Panc1 (cell line): Measurements from ENCODE around the gene SEC31A.

ENCODE experiments used
- CTCF ChIP-seq: fragments of 450-650 bp; IDR thresholded peaks from 2 replicates; pipeline ENCODE4 v1.5.1; 2017; ENCODE audit warnings: mild to moderate bottlenecking
- REST ChIP-seq, 2 experiments: IDR thresholded peaks; 2 replicates each; pipeline ENCODE4 v1.6.1; 2011 to 2012; ENCODE audit warnings: low read depth in 2 of 2, control low read depth in 1 of 2, low read length in 1 of 2, mild to moderate bottlenecking in 1 of 2, moderate library complexity in 1 of 2; ENCODE audit not compliant: insufficient read depth in 1 of 2
- SIN3A ChIP-seq: IDR thresholded peaks from 2 replicates; pipeline ENCODE4 v1.6.1; 2012; ENCODE audit warnings: low read depth, mild to moderate bottlenecking, low read length, moderate library complexity, borderline replicate concordance; ENCODE audit not compliant: insufficient read depth

GRCh38 chr4:82861529-82861928 lies 29.4 kb downstream of the SEC31A start:
- TF ChIP-seq CTCF (no peak), SIN3A (no peak), REST (IDR thresholded peaks at IDR 0.05; ENCODE audit: insufficient read depth in 1 of 2, low read depth in 2 of 2, low read length in 1 of 2) (no peak)
